B cell (primary cell): ENCODE data around the gene ATP9B. TPM values are rescaled to one million over a fixed set of nuclear protein-coding genes. Genes with fewer than 3 reads are reported as not detected.
A peak's percentile ranks its signal among the peaks of the same experiment; 100 is the strongest.

Source experiments
- ATAC-seq: fragments of 200-7000 bp; cut with Tn5 transposase; one replicate; pipeline ENCODE4 v1.10.0; 2021; ENCODE audit warnings: low read depth, mild to moderate bottlenecking, moderate number of reproducible peaks, moderate library complexity
- CTCF ChIA-PET: fragments of 350-600 bp; sonication (Branson Sonifier 250); formaldehyde crosslinking; loops from one replicate; lab custom pipeline; 2021; ENCODE audit warnings: antibody characterized with exemption, inconsistent platforms; lab: Charles Lee
- POLR2A ChIA-PET: fragments of 350-600 bp; sonication (Branson Sonifier 250); formaldehyde crosslinking; loops from one replicate; lab custom pipeline; 2021; ENCODE audit warnings: antibody characterized with exemption; lab: Charles Lee
- DNase-seq: peaks from one replicate; pipeline ENCODE4 v3.0.0; 2013
- H2AFZ ChIP-seq: 2 replicates; pipeline ENCODE4 v1.6.1; 2012; ENCODE audit warnings: mild to moderate bottlenecking, low read depth, low read length; ENCODE audit not compliant: insufficient read depth, poor library complexity, severe bottlenecking
- H3K27ac ChIP-seq, 2 donors: 1 replicate in 1 of 2; 2 replicates in 1 of 2; pipeline ENCODE4 v1.5.1; 2012 to 2013; ENCODE audit warnings: low read length in 2 of 2, mild to moderate bottlenecking in 2 of 2, moderate library complexity in 1 of 2
- H3K27me3 ChIP-seq, 4 experiments: fragments of 200-600 bp in 1 of 4; sonication (generic) in 1 of 4; replicated peaks in 1 of 4; 1 replicate in 2 of 4; 2 replicates in 2 of 4; pipeline versions ENCODE4 v1.6.1 to v1.7.0; 2013 to 2016; ENCODE audit warnings: low read length in 3 of 4, mild to moderate bottlenecking in 2 of 4, mixed read lengths in 1 of 4, moderate library complexity in 1 of 4; ENCODE audit not compliant: insufficient read depth in 4 of 4, control insufficient read depth in 3 of 4; ENCODE audit errors: control extremely low read depth in 1 of 4
- H3K36me3 ChIP-seq, 2 experiments: replicated peaks in 1 of 2; 1 replicate in 1 of 2; 2 replicates in 1 of 2; pipeline versions ENCODE4 v1.6.1 to v1.7.1; 2013; ENCODE audit warnings: low read length in 1 of 2; ENCODE audit not compliant: insufficient read depth in 2 of 2, control insufficient read depth in 1 of 2; ENCODE audit errors: control extremely low read depth in 1 of 2, extremely low read depth in 1 of 2
- H3K4me1 ChIP-seq, 2 donors: fragments of 200-600 bp in 1 of 2; sonication (generic) in 1 of 2; 1 replicate in 1 of 2; 2 replicates in 1 of 2; pipeline versions ENCODE4 v1.5.1 to v1.6.1; 2013 to 2017; ENCODE audit warnings: low read length in 2 of 2; ENCODE audit not compliant: control insufficient read depth in 2 of 2, insufficient read depth in 2 of 2
- H3K4me2 ChIP-seq: replicated peaks from 2 replicates; pipeline ENCODE3; 2012; ENCODE audit warnings: mild to moderate bottlenecking, low read depth, low read length; ENCODE audit not compliant: poor library complexity, severe bottlenecking
- H3K4me3 ChIP-seq, 5 experiments: fragments of 200-600 bp in 1 of 5; sonication (generic) in 1 of 5; 1 replicate in 3 of 5; 2 replicates in 2 of 5; pipeline versions ENCODE4 v1.5.1 to v1.7.0; 2011 to 2016; ENCODE audit warnings: low read length in 4 of 5, mild to moderate bottlenecking in 4 of 5, low read depth in 2 of 5, control low read depth in 1 of 5, moderate library complexity in 1 of 5; ENCODE audit not compliant: insufficient read depth in 1 of 5; ENCODE audit errors: control extremely low read depth in 1 of 5, extremely low read depth in 1 of 5
- H3K79me2 ChIP-seq: fragments of 200-600 bp; sonication (generic); one replicate; pipeline ENCODE4 v1.6.0; 2016; ENCODE audit warnings: low read length; ENCODE audit not compliant: control insufficient read depth, insufficient read depth
- H3K9ac ChIP-seq: fragments of 200-600 bp; sonication (generic); 2 replicates; pipeline ENCODE4 v1.6.1; 2017; ENCODE audit warnings: mild to moderate bottlenecking, low read length, moderate library complexity
- H3K9me3 ChIP-seq, 3 donors: one replicate each; pipeline versions ENCODE4 v1.6.1 to v1.7.1; 2013; ENCODE audit warnings: low read length in 2 of 3; ENCODE audit not compliant: control insufficient read depth in 2 of 3, insufficient read depth in 1 of 3; ENCODE audit errors: control extremely low read depth in 1 of 3
- H4K20me1 ChIP-seq: 2 replicates; pipeline ENCODE4 v1.6.0; 2012; ENCODE audit warnings: mild to moderate bottlenecking, low read length; ENCODE audit not compliant: insufficient read depth, control insufficient read depth, poor library complexity, severe bottlenecking
- H3K27ac Mint-ChIP-seq: one replicate; pipeline ENCODE4 v1.8.0; 2021; ENCODE audit warnings: mixed read lengths
- H3K27me3 Mint-ChIP-seq: one replicate; pipeline ENCODE4 v1.8.0; 2021; ENCODE audit warnings: mixed read lengths
- H3K4me1 Mint-ChIP-seq: one replicate; pipeline ENCODE4 v1.8.0; 2021; ENCODE audit warnings: mixed read lengths
- H3K4me3 Mint-ChIP-seq: one replicate; pipeline ENCODE4 v1.8.0; 2021; ENCODE audit warnings: mixed read lengths
- H3K9me3 Mint-ChIP-seq: one replicate; pipeline ENCODE4 v1.8.0; 2022; ENCODE audit warnings: mixed read lengths; ENCODE audit not compliant: insufficient read depth
- EZH2 ChIP-seq: IDR thresholded peaks from 2 replicates; pipeline ENCODE4 v1.6.1; 2012; ENCODE audit warnings: borderline replicate concordance, low read depth, mild to moderate bottlenecking, moderate library complexity, low read length; ENCODE audit not compliant: insufficient read depth, poor library complexity, severe bottlenecking
- WGBS: methylation state at CpG from one replicate; pipeline ENCODE4 v1.1.5; 2013; ENCODE audit warnings: missing lambda C conversion rate; ENCODE audit not compliant: insufficient coverage; 5-methylcytosine and 5-hydroxymethylcytosine counted together
- intact Hi-C: fragments of 100-400 bp; cut with micrococcal nuclease; formaldehyde crosslinking; loops from one replicate; pipeline ENCODE4 v1.10.0; 2022
- polyA plus RNA-seq: library from polyadenylated mRNA; depleted of rRNA; stranded (reverse); fragments of >200 nt; gene quantifications from 2 replicates; pipeline ENCODE4 v1.2.3, GENCODE V29; 2012
- total RNA-seq, 2 donors: library from RNA; stranded (reverse); fragments of 120-200 nt in 1 of 2; gene quantifications; 1 replicate in 1 of 2; 2 replicates in 1 of 2; pipeline versions ENCODE4 v1.2.3 to v1.2.4, GENCODE V29; 2013 to 2022
- TF ChIP-seq, protein P1 (sequence below): fragments of 200-600 bp; IDR thresholded peaks from one replicate; pipeline ENCODE4 v1.8.0; 2022; ENCODE audit warnings: antibody characterized with exemption, mild to moderate bottlenecking

The ATP9B gene
- total and polyA plus RNA-seq, 2 donors (not counting 1 experiment from before 2014, with no cell fraction given): 34.3 to 71.7 TPM

DNA sequence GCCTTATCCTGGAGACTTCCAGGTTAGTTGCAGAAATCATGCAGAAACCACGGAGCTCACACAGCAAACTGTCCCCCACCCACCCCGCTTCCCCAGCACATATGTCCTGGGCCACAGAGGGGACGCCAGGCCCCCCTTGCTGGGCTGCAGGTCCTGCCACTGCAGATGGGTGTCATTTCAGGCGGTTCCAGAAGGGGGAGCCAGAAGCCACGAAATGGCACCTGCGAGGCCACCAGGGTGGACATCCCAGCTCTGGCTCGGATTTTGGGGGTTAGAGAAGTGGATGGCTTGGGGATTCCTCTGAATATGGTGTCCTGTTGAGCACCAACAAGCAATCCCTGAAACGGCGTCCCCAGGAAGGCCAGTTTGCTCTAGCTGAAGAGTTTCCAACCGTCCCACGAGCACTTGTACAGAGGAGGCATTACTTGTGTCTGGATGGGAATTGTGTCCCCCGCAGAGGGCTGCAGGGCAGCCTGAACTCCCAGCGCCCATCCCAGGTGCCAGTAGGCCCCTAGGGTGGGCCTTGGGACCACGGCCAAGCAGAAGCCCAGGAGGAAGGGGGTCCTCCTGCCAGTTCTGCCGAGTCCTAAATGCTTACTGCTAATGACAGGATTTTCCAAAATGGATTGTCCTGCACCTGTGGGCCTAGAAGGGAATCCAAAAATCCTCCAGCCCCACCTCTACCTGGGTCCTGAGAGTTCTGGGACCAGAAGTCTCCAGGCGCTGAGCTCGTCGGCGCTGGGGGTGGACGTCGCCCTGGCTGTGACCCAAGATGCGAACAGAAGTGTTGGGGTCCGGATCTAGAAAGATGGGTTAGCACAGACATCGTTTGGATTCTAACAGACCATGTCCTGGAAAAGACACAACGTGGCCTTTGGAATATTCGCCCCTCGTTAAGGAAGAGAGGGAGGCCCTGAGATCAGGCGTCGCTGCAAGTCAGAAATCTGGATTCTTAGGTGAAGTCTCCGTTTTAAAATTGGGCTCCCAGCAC is 311.9 kb downstream of the ATP9B start:
- ATAC-seq (peak; percentile 73), DNase-seq (peak; percentile 77)
- Histone ChIP-seq H3K36me3 (peaks cover 0 to 12% of the 10 kb centered on the region in 2 experiments), H3K9me3 (peaks cover 0 to 4% (median 0%) of the 10 kb centered on the region in 3 donors), H3K9ac (no peak overlapping the region), H2AFZ (no peak overlapping the region), H3K27me3 (no peaks in the 10 kb centered on the region), H3K4me1 (peaks cover 6 to 18% of the 10 kb centered on the region in 2 donors), H3K4me3 (no peak overlapping the region), H3K79me2 (no peaks in the 10 kb centered on the region), H3K4me2 (no peak overlapping the region), H4K20me1 (peaks cover 10% of the 10 kb centered on the region), H3K27ac (no peak overlapping the region)
- no peaks in the 10 kb centered on the region for H3K27me3 Mint-ChIP-seq
- CTCF ChIA-PET: interaction anchor here (0.7 to 12.4 kb wide), 25 partner anchors 11 to 295 kb away, joined by 3 to 201 read pairs (median 6); no protein-coding TSS in a partner anchor
- H3K27ac Mint-ChIP-seq: no peak overlapping the region
- no peaks in the 10 kb centered on the region for H3K9me3 Mint-ChIP-seq
- POLR2A ChIA-PET: interaction anchor here (0.8 to 1.9 kb wide), 4 partner anchors 10 to 262 kb away, joined by 4 to 5 read pairs (median 4); no protein-coding TSS in a partner anchor
- no peak overlapping the region for H3K4me3 Mint-ChIP-seq
- WGBS: 64% methylated on average over 28 of the region's 30 CpGs
- TF ChIP-seq, protein P1, sequence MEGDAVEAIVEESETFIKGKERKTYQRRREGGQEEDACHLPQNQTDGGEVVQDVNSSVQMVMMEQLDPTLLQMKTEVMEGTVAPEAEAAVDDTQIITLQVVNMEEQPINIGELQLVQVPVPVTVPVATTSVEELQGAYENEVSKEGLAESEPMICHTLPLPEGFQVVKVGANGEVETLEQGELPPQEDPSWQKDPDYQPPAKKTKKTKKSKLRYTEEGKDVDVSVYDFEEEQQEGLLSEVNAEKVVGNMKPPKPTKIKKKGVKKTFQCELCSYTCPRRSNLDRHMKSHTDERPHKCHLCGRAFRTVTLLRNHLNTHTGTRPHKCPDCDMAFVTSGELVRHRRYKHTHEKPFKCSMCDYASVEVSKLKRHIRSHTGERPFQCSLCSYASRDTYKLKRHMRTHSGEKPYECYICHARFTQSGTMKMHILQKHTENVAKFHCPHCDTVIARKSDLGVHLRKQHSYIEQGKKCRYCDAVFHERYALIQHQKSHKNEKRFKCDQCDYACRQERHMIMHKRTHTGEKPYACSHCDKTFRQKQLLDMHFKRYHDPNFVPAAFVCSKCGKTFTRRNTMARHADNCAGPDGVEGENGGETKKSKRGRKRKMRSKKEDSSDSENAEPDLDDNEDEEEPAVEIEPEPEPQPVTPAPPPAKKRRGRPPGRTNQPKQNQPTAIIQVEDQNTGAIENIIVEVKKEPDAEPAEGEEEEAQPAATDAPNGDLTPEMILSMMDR: peak; percentile 89
- TF ChIP-seq EZH2: no peak
- intact Hi-C loops: loop anchor here (1.0 to 5.0 kb wide), 2 partner anchors 147 to 776 kb away; no protein-coding TSS in a partner anchor
- peaks cover 10% of the 10 kb centered on the region for H3K4me1 Mint-ChIP-seq
